HepG2 (cell line): ENCODE measurements around the gene SLC12A9. TPM values are rescaled to one million over a fixed set of nuclear protein-coding genes. Genes with fewer than 3 reads are reported as not detected.
A peak's percentile ranks its signal among the peaks of the same experiment; 100 is the strongest.

Experiments
- ATF6 ChIP-seq: sonication (generic); formaldehyde crosslinking; conservative IDR thresholded peaks from 2 replicates; pipeline ENCODE4 v1.4.0; 2020; ENCODE audit warnings: missing genetic modification reagents
- DNMT1 ChIP-seq: sonication (generic); formaldehyde crosslinking; IDR thresholded peaks from 2 replicates; pipeline ENCODE4 v1.5.1; 2020; ENCODE audit warnings: mild to moderate bottlenecking, missing genetic modification reagents
- FOXA3 ChIP-seq: IDR thresholded peaks from 2 replicates; pipeline ENCODE4 v1.6.1; 2016; ENCODE audit warnings: missing genetic modification reagents, missing compliant biosample characterization
- IRX3 ChIP-seq: sonication (generic); formaldehyde crosslinking; IDR thresholded peaks from 2 replicates; pipeline ENCODE4 v1.8.1; 2023; ENCODE audit warnings: mild to moderate bottlenecking, low read depth, missing genetic modification reagents, borderline replicate concordance
- PBX3 ChIP-seq: sonication (generic); formaldehyde crosslinking; IDR thresholded peaks from 2 replicates; pipeline ENCODE4 v1.8.1; 2023; ENCODE audit warnings: missing genetic modification reagents, inconsistent platforms, borderline replicate concordance
- POLR2A ChIP-seq, 2 experiments: IDR thresholded peaks; 2 replicates each; pipeline ENCODE4 v1.6.1; 2011; ENCODE audit warnings: low read depth in 2 of 2, low read length in 2 of 2, mild to moderate bottlenecking in 1 of 2, moderate library complexity in 1 of 2; ENCODE audit not compliant: insufficient read depth in 1 of 2
- RAD51 ChIP-seq: fragments of 450-650 bp; IDR thresholded peaks from 2 replicates; pipeline ENCODE4 v1.6.1; 2016; ENCODE audit warnings: borderline replicate concordance
- ZBTB3 ChIP-seq: sonication (generic); formaldehyde crosslinking; IDR thresholded peaks from 2 replicates; pipeline ENCODE4 v1.4.0; 2020; ENCODE audit warnings: low read depth, mild to moderate bottlenecking, moderate library complexity, missing genetic modification reagents, borderline replicate concordance
- ZBTB46 ChIP-seq: sonication (generic); formaldehyde crosslinking; IDR thresholded peaks from 2 replicates; pipeline ENCODE4 v1.4.0; 2020; ENCODE audit warnings: mild to moderate bottlenecking, missing genetic modification reagents, borderline replicate concordance
- ZBTB49 ChIP-seq: sonication (generic); formaldehyde crosslinking; IDR thresholded peaks from 2 replicates; pipeline ENCODE4 v1.4.0; 2020; ENCODE audit warnings: missing genetic modification reagents, borderline replicate concordance
- ZNF362 ChIP-seq: sonication (generic); formaldehyde crosslinking; IDR thresholded peaks from 2 replicates; pipeline ENCODE4 v1.4.0; 2020; ENCODE audit warnings: missing genetic modification reagents, mild to moderate bottlenecking, borderline replicate concordance
- ZNF512 ChIP-seq: sonication (generic); formaldehyde crosslinking; IDR thresholded peaks from 2 replicates; pipeline ENCODE4 v1.4.0; 2020; ENCODE audit warnings: mild to moderate bottlenecking, missing genetic modification reagents
- ZNF724P ChIP-seq: sonication (generic); formaldehyde crosslinking; IDR thresholded peaks from 2 replicates; pipeline ENCODE4 v1.8.0; 2022; ENCODE audit warnings: missing genetic modification reagents, borderline replicate concordance
- ZNF784 ChIP-seq: sonication (generic); formaldehyde crosslinking; IDR thresholded peaks from 2 replicates; pipeline ENCODE4 v1.5.1; 2020; ENCODE audit warnings: missing genetic modification reagents, mild to moderate bottlenecking, borderline replicate concordance
- polyA plus RNA-seq, 8 experiments: library from polyadenylated mRNA; depleted of rRNA in 3 of 8; stranded (reverse) in 7 of 8; unstranded in 1 of 8; fragments of >200 nt; fragmentation: Illumina TruSeq in 4 of 8; extraction: Trizol in 4 of 8; gene quantifications; 2 replicates each; pipeline versions ENCODE4 v1.2.1 to v1.2.3, GENCODE V29; 2011 to 2016; ENCODE audit warnings: low read depth in 4 of 8, missing spikeins in 1 of 8, mixed read lengths in 1 of 8; ENCODE audit not compliant: insufficient read depth in 1 of 8
- total RNA-seq, 5 experiments: library from RNA; depleted of rRNA; stranded (reverse); fragments of >200 nt; fragmentation: Illumina TruSeq; extraction: Trizol; gene quantifications; 2 replicates each; pipeline ENCODE4 v1.2.3, GENCODE V29; 2016; ENCODE audit warnings: low read depth in 1 of 5

SLC12A9 gene
- total and polyA plus RNA-seq, 2 of the 13 experiments (the other 11 are each of a cell fraction or from before 2014, with no cell fraction given): 8.7 to 16.6 TPM

GRCh38 chr7:100888988-100889750 is 36.7 kb downstream of the SLC12A9 start, which contains the start of gene UFSP1 (continued):
- TF ChIP-seq ATF6 (CRISPR knock-in tag) (no peak), IRX3 (CRISPR knock-in tag) (no peak), RAD51 (no peak), POLR2A (IDR thresholded peaks at IDR 0.05; ENCODE audit: insufficient read depth in 1 of 2, low read depth in 2 of 2, low read length in 2 of 2) (peak in 1 of 2 experiments; percentile 84; a peak in 2 of 4 replicates), DNMT1 (peak; percentile 62; the same call in 1 of the 2 replicates), ZBTB3 (no peak), ZNF784 (CRISPR knock-in tag) (no peak), ZNF724P (CRISPR knock-in tag) (peak; percentile 94), ZBTB46 (CRISPR knock-in tag) (no peak), FOXA3 (0 out of 2 replicates have a peak, but pooled peaks have one; percentile 14), ZNF362 (CRISPR knock-in tag) (0 out of 2 replicates have a peak, but pooled peaks have one; percentile 15), ZNF512 (0 out of 2 replicates have a peak, but pooled peaks have one; percentile 35), PBX3 (CRISPR knock-in tag) (no peak; the same call in 1 of the 2 replicates), ZBTB49 (CRISPR knock-in tag) (peak; percentile 77; the same call in 1 of the 2 replicates)
